ENCODE data around the gene STK11.

DNA sequence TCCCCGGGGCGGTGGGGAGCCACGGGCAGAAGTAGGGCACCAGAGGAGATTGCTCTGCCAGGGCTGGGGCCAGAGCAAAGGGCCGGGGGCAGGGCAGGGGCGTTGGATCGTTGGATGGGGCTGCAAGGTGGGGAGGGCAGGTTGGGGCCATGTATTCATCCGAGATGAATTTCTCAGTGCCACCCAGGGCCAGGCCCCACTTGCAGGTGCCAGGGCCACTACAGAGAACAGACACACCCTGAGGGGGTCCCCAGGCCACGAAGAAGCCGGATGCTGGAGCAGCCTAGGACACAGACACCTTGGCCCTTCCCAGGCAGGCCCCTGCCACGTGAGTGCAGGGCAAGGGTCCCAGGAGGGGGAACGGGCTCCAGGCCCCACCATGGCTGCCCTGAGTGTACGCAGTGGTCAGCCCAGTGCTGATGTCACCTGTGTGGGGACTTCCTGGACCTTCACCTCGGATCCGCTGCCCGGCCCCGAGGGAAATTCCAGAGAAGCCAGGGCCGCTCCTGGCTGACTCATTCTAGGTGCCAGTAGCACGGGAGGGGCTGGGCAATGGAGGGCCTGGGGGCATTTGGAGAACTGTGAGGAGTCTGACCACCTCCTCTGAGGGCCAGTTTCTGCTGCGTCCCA, 21.9 kb upstream of the STK11 start:
- TF ChIP-seq, protein P1, sequence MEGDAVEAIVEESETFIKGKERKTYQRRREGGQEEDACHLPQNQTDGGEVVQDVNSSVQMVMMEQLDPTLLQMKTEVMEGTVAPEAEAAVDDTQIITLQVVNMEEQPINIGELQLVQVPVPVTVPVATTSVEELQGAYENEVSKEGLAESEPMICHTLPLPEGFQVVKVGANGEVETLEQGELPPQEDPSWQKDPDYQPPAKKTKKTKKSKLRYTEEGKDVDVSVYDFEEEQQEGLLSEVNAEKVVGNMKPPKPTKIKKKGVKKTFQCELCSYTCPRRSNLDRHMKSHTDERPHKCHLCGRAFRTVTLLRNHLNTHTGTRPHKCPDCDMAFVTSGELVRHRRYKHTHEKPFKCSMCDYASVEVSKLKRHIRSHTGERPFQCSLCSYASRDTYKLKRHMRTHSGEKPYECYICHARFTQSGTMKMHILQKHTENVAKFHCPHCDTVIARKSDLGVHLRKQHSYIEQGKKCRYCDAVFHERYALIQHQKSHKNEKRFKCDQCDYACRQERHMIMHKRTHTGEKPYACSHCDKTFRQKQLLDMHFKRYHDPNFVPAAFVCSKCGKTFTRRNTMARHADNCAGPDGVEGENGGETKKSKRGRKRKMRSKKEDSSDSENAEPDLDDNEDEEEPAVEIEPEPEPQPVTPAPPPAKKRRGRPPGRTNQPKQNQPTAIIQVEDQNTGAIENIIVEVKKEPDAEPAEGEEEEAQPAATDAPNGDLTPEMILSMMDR (conservative IDR thresholded peaks at IDR 0.05; ENCODE audit: low read depth, low read length): no peak
- no peak for TF ChIP-seq POLR2A (IDR thresholded peaks at IDR 0.05; ENCODE audit: low read depth, low read length)
- TF ChIP-seq SMC3 (IDR thresholded peaks at IDR 0.05; ENCODE audit: low read depth, low read length): no peak
- no peak for TF ChIP-seq RAD21 (IDR thresholded peaks at IDR 0.05; ENCODE audit: low read length)
- TF ChIP-seq MAFK (IDR thresholded peaks at IDR 0.05; ENCODE audit: low read depth, low read length): no peak
- TF ChIP-seq, protein P2, sequence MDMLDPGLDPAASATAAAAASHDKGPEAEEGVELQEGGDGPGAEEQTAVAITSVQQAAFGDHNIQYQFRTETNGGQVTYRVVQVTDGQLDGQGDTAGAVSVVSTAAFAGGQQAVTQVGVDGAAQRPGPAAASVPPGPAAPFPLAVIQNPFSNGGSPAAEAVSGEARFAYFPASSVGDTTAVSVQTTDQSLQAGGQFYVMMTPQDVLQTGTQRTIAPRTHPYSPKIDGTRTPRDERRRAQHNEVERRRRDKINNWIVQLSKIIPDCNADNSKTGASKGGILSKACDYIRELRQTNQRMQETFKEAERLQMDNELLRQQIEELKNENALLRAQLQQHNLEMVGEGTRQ (IDR thresholded peaks at IDR 0.05; ENCODE audit: low read depth, low read length): no peak
- TF ChIP-seq, protein P3, sequence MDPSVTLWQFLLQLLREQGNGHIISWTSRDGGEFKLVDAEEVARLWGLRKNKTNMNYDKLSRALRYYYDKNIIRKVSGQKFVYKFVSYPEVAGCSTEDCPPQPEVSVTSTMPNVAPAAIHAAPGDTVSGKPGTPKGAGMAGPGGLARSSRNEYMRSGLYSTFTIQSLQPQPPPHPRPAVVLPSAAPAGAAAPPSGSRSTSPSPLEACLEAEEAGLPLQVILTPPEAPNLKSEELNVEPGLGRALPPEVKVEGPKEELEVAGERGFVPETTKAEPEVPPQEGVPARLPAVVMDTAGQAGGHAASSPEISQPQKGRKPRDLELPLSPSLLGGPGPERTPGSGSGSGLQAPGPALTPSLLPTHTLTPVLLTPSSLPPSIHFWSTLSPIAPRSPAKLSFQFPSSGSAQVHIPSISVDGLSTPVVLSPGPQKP (IDR thresholded peaks at IDR 0.05; ENCODE audit: borderline replicate concordance, low read depth, low read length): no peak
- peak; percentile 45; the same call in 1 of the 2 replicates for TF ChIP-seq MAZ (IDR thresholded peaks at IDR 0.05; ENCODE audit: borderline replicate concordance, low read depth, low read length)

All from IMR-90 (cell line).